H9 (cell line): ENCODE measurements around the gene SVEP1. TPM values are rescaled to one million over a fixed set of nuclear protein-coding genes. Genes with fewer than 3 reads are reported as not detected.

Source experiments
- DNase-seq: peaks from one replicate; pipeline ENCODE4 v3.0.0-alpha.2; 2017
- H2AFZ ChIP-seq: one replicate; pipeline ENCODE4 v1.6.1; 2013; ENCODE audit warnings: mild to moderate bottlenecking, low read length, control low read depth, moderate library complexity
- H2AK5ac ChIP-seq: 2 replicates; pipeline ENCODE4 v1.6.1; 2013; ENCODE audit warnings: low read length, control low read depth, mixed read lengths; ENCODE audit not compliant: insufficient read length
- H2BK120ac ChIP-seq: one replicate; pipeline ENCODE4 v1.6.1; 2013; ENCODE audit warnings: low read depth, mild to moderate bottlenecking, low read length, control low read depth, inconsistent platforms; ENCODE audit not compliant: poor library complexity, severe bottlenecking
- H2BK12ac ChIP-seq: 2 replicates; pipeline ENCODE4 v1.6.1; 2013; ENCODE audit warnings: low read length, control low read depth, mixed read lengths, low read depth; ENCODE audit not compliant: insufficient read length
- H2BK15ac ChIP-seq: 2 replicates; pipeline ENCODE4 v1.6.1; 2013; ENCODE audit warnings: low read depth, low read length, control low read depth
- H2BK20ac ChIP-seq: one replicate; pipeline ENCODE4 v1.6.1; 2013; ENCODE audit warnings: low read depth, mild to moderate bottlenecking, low read length, control low read depth, inconsistent platforms; ENCODE audit not compliant: poor library complexity, severe bottlenecking
- H2BK5ac ChIP-seq: 2 replicates; pipeline ENCODE4 v1.6.1; 2013; ENCODE audit warnings: low read length, control low read depth, mixed read lengths; ENCODE audit not compliant: insufficient read length
- H3K14ac ChIP-seq: 2 replicates; pipeline ENCODE4 v1.6.1; 2013; ENCODE audit warnings: low read length, control low read depth; ENCODE audit not compliant: insufficient read depth
- H3K18ac ChIP-seq: 2 replicates; pipeline ENCODE4 v1.6.1; 2013; ENCODE audit warnings: low read depth, mild to moderate bottlenecking, mixed read lengths, low read length, control low read depth; ENCODE audit not compliant: insufficient read length
- H3K23ac ChIP-seq: 2 replicates; pipeline ENCODE4 v1.6.1; 2013; ENCODE audit warnings: low read length, control low read depth, mixed read lengths, low read depth; ENCODE audit not compliant: insufficient read length
- H3K23me2 ChIP-seq: 2 replicates; pipeline ENCODE4 v1.6.1; 2013; ENCODE audit warnings: low read depth, mild to moderate bottlenecking, mixed read lengths, low read length, control low read depth; ENCODE audit not compliant: insufficient read length, poor library complexity, severe bottlenecking
- H3K27ac ChIP-seq: 2 replicates; pipeline ENCODE4 v1.5.1; 2013; ENCODE audit warnings: low read length, control low read depth, mixed read lengths, low read depth; ENCODE audit not compliant: insufficient read length
- H3K27me3 ChIP-seq: 2 replicates; pipeline ENCODE4 v1.6.1; 2013; ENCODE audit warnings: low read length, control low read depth, inconsistent platforms; ENCODE audit not compliant: insufficient read depth
- H3K4ac ChIP-seq: 2 replicates; pipeline ENCODE4 v1.6.1; 2013; ENCODE audit warnings: low read depth, mild to moderate bottlenecking, control low read depth, inconsistent platforms, low read length, moderate library complexity
- H3K4me1 ChIP-seq: 2 replicates; pipeline ENCODE4 v1.6.1; 2013; ENCODE audit warnings: low read length, control low read depth, inconsistent platforms; ENCODE audit not compliant: insufficient read depth
- H3K4me2 ChIP-seq: 2 replicates; pipeline ENCODE4 v1.6.1; 2013; ENCODE audit warnings: low read length, control low read depth, mixed read lengths; ENCODE audit not compliant: insufficient read length, insufficient read depth
- H3K56ac ChIP-seq: 2 replicates; pipeline ENCODE4 v1.6.1; 2013; ENCODE audit warnings: low read depth, mild to moderate bottlenecking, mixed read lengths, low read length, control low read depth; ENCODE audit not compliant: insufficient read length
- H3K79me1 ChIP-seq: 2 replicates; pipeline ENCODE4 v1.6.1; 2013; ENCODE audit warnings: low read depth, mild to moderate bottlenecking, moderate library complexity, low read length, control low read depth, inconsistent platforms; ENCODE audit not compliant: insufficient read depth, poor library complexity, severe bottlenecking
- H3K79me2 ChIP-seq: 2 replicates; pipeline ENCODE4 v1.6.1; 2013; ENCODE audit warnings: low read length, control low read depth, inconsistent platforms; ENCODE audit not compliant: insufficient read depth
- H3K9ac ChIP-seq: 2 replicates; pipeline ENCODE4 v1.6.1; 2013; ENCODE audit warnings: low read length, control low read depth, mixed read lengths; ENCODE audit not compliant: insufficient read length; ENCODE audit errors: extremely low read depth
- H3K9me3 ChIP-seq: one replicate; pipeline ENCODE4 v1.6.1; 2013; ENCODE audit warnings: low read depth, low read length, inconsistent platforms; ENCODE audit not compliant: control insufficient read depth
- H3T11ph ChIP-seq: one replicate; pipeline ENCODE4 v1.6.1; 2013; ENCODE audit warnings: mild to moderate bottlenecking, low read length, control low read depth, inconsistent platforms
- H4K20me1 ChIP-seq: one replicate; pipeline ENCODE4 v1.6.1; 2013; ENCODE audit not compliant: control insufficient read depth, insufficient read length, insufficient read depth
- H4K5ac ChIP-seq: 2 replicates; pipeline ENCODE4 v1.6.1; 2013; ENCODE audit warnings: low read depth, mild to moderate bottlenecking, mixed read lengths, low read length, control low read depth; ENCODE audit not compliant: insufficient read length
- H4K8ac ChIP-seq: replicated peaks from 2 replicates; pipeline ENCODE4 v1.6.1; 2013; ENCODE audit warnings: low read length, control low read depth, mixed read lengths, low read depth; ENCODE audit not compliant: insufficient read length
- H4K91ac ChIP-seq: 2 replicates; pipeline ENCODE4 v1.6.1; 2013; ENCODE audit warnings: low read depth, mild to moderate bottlenecking, moderate library complexity, mixed read lengths, low read length, control low read depth; ENCODE audit not compliant: insufficient read length
- H3K27ac Mint-ChIP-seq, 3 experiments: 2 replicates in 2 of 3; 3 replicates in 1 of 3; pipeline ENCODE4 v1.8.0; 2020 to 2021; ENCODE audit warnings: mixed read lengths in 3 of 3, mild to moderate bottlenecking in 1 of 3, moderate library complexity in 1 of 3
- H3K27me3 Mint-ChIP-seq: 2 replicates; pipeline ENCODE4 v1.8.0; 2021; ENCODE audit warnings: low read depth, mild to moderate bottlenecking, moderate library complexity, mixed read lengths
- H3K36me3 Mint-ChIP-seq, 3 experiments: 2 replicates in 2 of 3; 3 replicates in 1 of 3; pipeline ENCODE4 v1.8.0; 2020 to 2021; ENCODE audit warnings: low read depth in 3 of 3, mixed read lengths in 3 of 3; ENCODE audit not compliant: insufficient read depth in 1 of 3
- H3K4me1 Mint-ChIP-seq, 2 experiments: 2 replicates each; pipeline ENCODE4 v1.8.0; 2020; ENCODE audit warnings: mixed read lengths in 2 of 2
- H3K4me3 Mint-ChIP-seq, 2 experiments: 2 replicates in 1 of 2; 3 replicates in 1 of 2; pipeline ENCODE4 v1.8.0; 2020 to 2021; ENCODE audit warnings: mild to moderate bottlenecking in 2 of 2, mixed read lengths in 2 of 2, moderate library complexity in 1 of 2
- H3K9me3 Mint-ChIP-seq, 2 experiments: 2 replicates in 1 of 2; 3 replicates in 1 of 2; pipeline ENCODE4 v1.8.0; 2020; ENCODE audit warnings: mild to moderate bottlenecking in 2 of 2, mixed read lengths in 2 of 2, moderate library complexity in 1 of 2
- WGBS: extraction: QIAGEN DNeasy Blood & Tissue Kit; methylation state at CpG from one replicate; pipeline ENCODE4 v1.1.7; 2013; ENCODE audit warnings: missing lambda C conversion rate, low lambda C conversion rate, mixed read lengths; ENCODE audit not compliant: insufficient read length; ENCODE audit errors: extremely low coverage; 5-methylcytosine and 5-hydroxymethylcytosine counted together
- total RNA-seq: library from RNA; stranded (reverse); gene quantifications from 2 replicates; pipeline ENCODE4 v1.2.1, GENCODE V29; 2021
- TF ChIP-seq, protein P1 (sequence below): fragments of 200-600 bp; sonication (generic); conservative IDR thresholded peaks from 3 replicates; pipeline ENCODE4 v1.8.0; 2021; ENCODE audit warnings: antibody characterized with exemption, mild to moderate bottlenecking

The SVEP1 gene
- total RNA-seq, 1 experiment from 2014 or later, result 0.17 TPM

DNA sequence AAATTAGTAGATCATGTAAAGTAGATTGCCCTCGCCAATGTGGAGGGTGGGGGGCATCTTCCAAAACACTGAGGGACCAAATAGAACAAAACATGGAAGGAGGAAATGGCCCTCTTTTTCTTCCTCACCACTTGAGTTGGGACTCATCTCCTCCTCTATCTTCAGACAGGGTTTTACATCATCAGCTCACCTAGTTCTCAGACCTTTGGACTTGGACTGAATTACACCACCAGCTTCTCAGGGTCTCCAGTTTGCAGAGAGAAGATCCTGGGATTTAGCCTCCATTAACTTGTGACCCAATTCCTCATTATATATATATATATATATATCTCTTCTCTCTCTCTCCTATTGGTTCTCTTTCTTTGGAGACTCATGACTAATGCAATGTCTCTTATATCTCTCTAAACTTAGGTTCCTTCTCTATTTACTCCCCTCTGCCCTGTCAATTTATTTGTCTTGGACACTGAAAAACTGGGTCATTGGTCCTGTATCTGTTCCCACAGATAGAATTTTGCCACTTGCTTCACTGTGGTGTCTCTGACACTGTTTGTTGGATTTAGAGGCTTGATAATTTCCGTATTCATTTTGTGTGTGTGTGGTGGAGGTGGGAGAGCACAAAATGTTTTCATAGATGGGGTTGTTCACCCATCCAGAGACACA is 187.6 kb downstream of the SVEP1 start:
- no peak overlapping the region for H2BK120ac ChIP-seq
- Mint-ChIP-seq H3K9me3 (peaks cover 25 to 31% of the 10 kb centered on the region in 2 experiments), H3K4me1 (no peaks in the 10 kb centered on the region), H3K27me3 (no peaks in the 10 kb centered on the region; the same call in 1 of the 2 replicates), H3K4me3 (no peak overlapping the region), H3K27ac (no peak overlapping the region), H3K36me3 (peaks cover 7 to 22% (median 15%) of the 10 kb centered on the region in 3 experiments)
- no peaks in the 10 kb centered on the region for H3K27me3 ChIP-seq
- no peak overlapping the region for H4K8ac ChIP-seq
- H3K9me3 ChIP-seq, result no peaks in the 10 kb centered on the region
- H3K18ac ChIP-seq, result no peak overlapping the region
- no peaks in the 10 kb centered on the region for H3K4me1 ChIP-seq
- H2AK5ac ChIP-seq, result no peak overlapping the region
- no peak overlapping the region for H2BK15ac ChIP-seq
- no peak overlapping the region for H2BK5ac ChIP-seq
- H2AFZ ChIP-seq, result no peak overlapping the region
- H3K27ac ChIP-seq, result no peak overlapping the region
- no peaks in the 10 kb centered on the region for H4K20me1 ChIP-seq
- H3K79me1 ChIP-seq, result no peaks in the 10 kb centered on the region
- no peaks in the 10 kb centered on the region for H3K23me2 ChIP-seq
- no peak overlapping the region for H3K9ac ChIP-seq
- no peak overlapping the region for H3K56ac ChIP-seq
- no CpG with 5 or more reads among the region's 2 CpGs for WGBS
- H3K79me2 ChIP-seq, result no peaks in the 10 kb centered on the region
- no peak overlapping the region for H2BK20ac ChIP-seq
- no peak overlapping the region for H4K91ac ChIP-seq
- H3K14ac ChIP-seq, result no peak overlapping the region
- no peak overlapping the region for H3T11ph ChIP-seq
- no peak overlapping the region for H3K23ac ChIP-seq
- no peak overlapping the region for H3K4me2 ChIP-seq
- no peak for DNase-seq
- TF ChIP-seq, protein P1, sequence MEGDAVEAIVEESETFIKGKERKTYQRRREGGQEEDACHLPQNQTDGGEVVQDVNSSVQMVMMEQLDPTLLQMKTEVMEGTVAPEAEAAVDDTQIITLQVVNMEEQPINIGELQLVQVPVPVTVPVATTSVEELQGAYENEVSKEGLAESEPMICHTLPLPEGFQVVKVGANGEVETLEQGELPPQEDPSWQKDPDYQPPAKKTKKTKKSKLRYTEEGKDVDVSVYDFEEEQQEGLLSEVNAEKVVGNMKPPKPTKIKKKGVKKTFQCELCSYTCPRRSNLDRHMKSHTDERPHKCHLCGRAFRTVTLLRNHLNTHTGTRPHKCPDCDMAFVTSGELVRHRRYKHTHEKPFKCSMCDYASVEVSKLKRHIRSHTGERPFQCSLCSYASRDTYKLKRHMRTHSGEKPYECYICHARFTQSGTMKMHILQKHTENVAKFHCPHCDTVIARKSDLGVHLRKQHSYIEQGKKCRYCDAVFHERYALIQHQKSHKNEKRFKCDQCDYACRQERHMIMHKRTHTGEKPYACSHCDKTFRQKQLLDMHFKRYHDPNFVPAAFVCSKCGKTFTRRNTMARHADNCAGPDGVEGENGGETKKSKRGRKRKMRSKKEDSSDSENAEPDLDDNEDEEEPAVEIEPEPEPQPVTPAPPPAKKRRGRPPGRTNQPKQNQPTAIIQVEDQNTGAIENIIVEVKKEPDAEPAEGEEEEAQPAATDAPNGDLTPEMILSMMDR, result no peak
- H4K5ac ChIP-seq, result no peak overlapping the region
- no peak overlapping the region for H3K4ac ChIP-seq
- H2BK12ac ChIP-seq, result no peak overlapping the region
